Immature natural killer cell (primary cell): ENCODE results near the gene OR6C2. TPM values are rescaled to one million over a fixed set of nuclear protein-coding genes. Genes with fewer than 3 reads are reported as not detected.

Source experiments
- DNase-seq, 3 donors: peaks; one replicate each; pipeline ENCODE4 v3.0.0; 2022; ENCODE audit warnings: mixed read lengths in 1 of 3
- H3K27ac Mint-ChIP-seq, 6 donors: one replicate each; pipeline ENCODE4 v1.8.0; 2020; ENCODE audit warnings: mixed read lengths in 6 of 6, mild to moderate bottlenecking in 5 of 6, inconsistent platforms in 4 of 6, moderate library complexity in 3 of 6
- H3K27me3 Mint-ChIP-seq, 3 donors: one replicate each; pipeline ENCODE4 v1.8.0; 2020 to 2021; ENCODE audit warnings: low read depth in 3 of 3, mild to moderate bottlenecking in 3 of 3, mixed read lengths in 3 of 3, moderate library complexity in 3 of 3, inconsistent platforms in 1 of 3
- H3K36me3 Mint-ChIP-seq, 3 donors: one replicate each; pipeline ENCODE4 v1.8.0; 2020; ENCODE audit warnings: mixed read lengths in 3 of 3, inconsistent platforms in 2 of 3, mild to moderate bottlenecking in 2 of 3
- H3K4me1 Mint-ChIP-seq, 2 donors: one replicate each; pipeline ENCODE4 v1.8.0; 2020; ENCODE audit warnings: inconsistent platforms in 2 of 2, mild to moderate bottlenecking in 2 of 2, mixed read lengths in 2 of 2, moderate library complexity in 1 of 2
- H3K4me3 Mint-ChIP-seq, 5 donors: one replicate each; pipeline ENCODE4 v1.8.0; 2020; ENCODE audit warnings: mild to moderate bottlenecking in 5 of 5, mixed read lengths in 5 of 5, inconsistent platforms in 3 of 5, moderate library complexity in 3 of 5
- H3K9me3 Mint-ChIP-seq, 6 donors: one replicate each; pipeline ENCODE4 v1.8.0; 2020; ENCODE audit warnings: mild to moderate bottlenecking in 6 of 6, mixed read lengths in 6 of 6, inconsistent platforms in 4 of 6, moderate library complexity in 3 of 6
- polyA plus RNA-seq, 3 donors: library from polyadenylated mRNA; unstranded; fragments of 300-500 nt; fragmentation: Illumina TruSeq; gene quantifications; one replicate each; pipeline ENCODE4 v1.2.3, GENCODE V29; 2021

The OR6C2 gene
- polyA plus RNA-seq, 3 donors from 2014 or later, result not detected

DNA sequence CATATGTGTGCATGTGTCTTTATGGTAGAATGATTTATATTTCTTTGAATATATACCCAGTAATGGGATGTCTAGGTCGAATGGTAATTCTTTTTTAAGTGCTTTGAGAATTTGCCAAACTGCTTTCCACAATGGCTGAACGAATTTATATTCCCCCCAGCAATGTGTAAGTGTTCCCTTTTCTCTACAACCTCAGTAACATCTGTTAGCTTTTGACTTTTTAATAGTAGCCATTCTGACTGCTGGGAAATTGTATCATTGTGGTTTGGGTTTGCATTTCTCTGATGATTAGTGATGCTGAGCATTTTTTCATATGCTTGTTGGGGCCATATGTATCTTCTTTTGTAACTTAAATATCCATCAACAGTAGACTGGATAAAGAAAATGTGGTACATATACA lies 57.7 kb downstream of the OR6C2 start:
- DNase-seq, result no peak
- Mint-ChIP-seq H3K27me3 (peaks cover 0 to 5% (median 4%) of the 10 kb centered on the region in 3 donors), H3K4me1 (no peaks in the 10 kb centered on the region), H3K4me3 (no peak overlapping the region), H3K27ac (no peak overlapping the region), H3K9me3 (no peaks in the 10 kb centered on the region), H3K36me3 (no peaks in the 10 kb centered on the region)

Other genes with a start within 250 kb of the OR6C2 start
- gene OR10A7, start 223.1 kb upstream of the OR6C2 start, polyA plus RNA-seq, result not detected
- not detected for gene OR6C74, start 199.5 kb upstream of the OR6C2 start, polyA plus RNA-seq
- not detected for gene OR6C6, start 147.5 kb upstream of the OR6C2 start, polyA plus RNA-seq
- not detected for gene OR6C1, start 129.7 kb upstream of the OR6C2 start, polyA plus RNA-seq
- not detected for gene OR6C3, start 113.3 kb upstream of the OR6C2 start, polyA plus RNA-seq
- not detected for gene OR6C75, start 81.1 kb upstream of the OR6C2 start, polyA plus RNA-seq
- gene OR6C65, start 43.5 kb upstream of the OR6C2 start, polyA plus RNA-seq, result not detected
- gene OR6C76, start 17.8 kb upstream of the OR6C2 start, polyA plus RNA-seq, result not detected
- gene OR6C70, start 26.1 kb downstream of the OR6C2 start, polyA plus RNA-seq, result not detected
- not detected for gene OR6C68, start 48.3 kb downstream of the OR6C2 start, polyA plus RNA-seq
- gene OR6C4, start 105.5 kb downstream of the OR6C2 start, polyA plus RNA-seq, result not detected
- gene OR2AP1, start 128.4 kb downstream of the OR6C2 start, polyA plus RNA-seq, result not detected
- not detected for gene OR10P1, start 192.8 kb downstream of the OR6C2 start, polyA plus RNA-seq